ENCODE data around the gene PROM1.

PROM1 gene

DNA sequence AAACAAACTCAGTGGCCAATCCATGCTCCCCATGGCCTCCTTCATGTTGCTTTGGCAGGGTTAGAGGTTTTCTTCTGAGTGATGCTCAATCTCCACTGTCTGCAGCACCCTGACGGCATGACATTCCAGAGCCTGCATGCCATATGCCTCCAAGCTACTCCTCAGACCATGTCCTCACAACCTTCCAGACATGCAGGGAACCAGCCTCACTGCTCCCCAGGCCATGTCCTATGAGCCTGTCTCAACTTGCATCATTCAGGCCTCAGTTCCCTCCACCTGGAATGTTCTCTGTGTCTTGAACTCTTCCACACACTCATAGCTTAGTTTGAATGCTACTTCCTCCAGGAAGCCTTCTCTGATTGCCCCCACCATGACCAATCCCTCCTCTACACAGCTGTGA is 18.8 kb downstream of the PROM1 start:
- no peak for DNase-seq (ENCODE audit: low spot score)

GRCh38 chr4:16062601-16063000 is 21.2 kb downstream of the PROM1 start:
- DNase-seq (ENCODE audit: low spot score), result no peak

- DNase-seq (ENCODE audit: low spot score), result no peak
Measured at GRCh38 chr4:16056681-16057385, 27.0 kb downstream of the PROM1 start.

DNA sequence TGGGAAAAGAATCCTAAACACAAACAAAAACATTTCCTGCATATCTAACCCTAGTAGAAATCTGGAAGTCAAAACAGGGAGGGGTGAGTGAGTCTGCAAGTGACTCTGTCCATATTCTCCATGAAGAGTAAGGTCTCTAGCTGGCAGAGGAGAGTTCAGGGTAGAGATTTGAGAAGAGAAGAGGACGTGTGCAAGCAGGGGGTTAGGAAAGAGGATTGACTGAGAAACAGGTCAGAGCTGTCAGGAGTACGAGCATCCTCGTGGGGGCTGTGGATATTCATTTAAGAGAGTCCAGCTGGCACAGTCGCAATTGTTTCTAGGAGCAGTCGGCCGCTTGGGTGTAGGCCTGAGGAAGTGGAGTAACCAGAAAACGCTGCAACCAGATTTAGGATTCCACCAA is 27.9 kb downstream of the PROM1 start:
- no peak for DNase-seq (ENCODE audit: low spot score)

- no peak for DNase-seq (ENCODE audit: low spot score)
Measured at GRCh38 chr4:16055471-16055870, 28.4 kb downstream of the PROM1 start.

DNA sequence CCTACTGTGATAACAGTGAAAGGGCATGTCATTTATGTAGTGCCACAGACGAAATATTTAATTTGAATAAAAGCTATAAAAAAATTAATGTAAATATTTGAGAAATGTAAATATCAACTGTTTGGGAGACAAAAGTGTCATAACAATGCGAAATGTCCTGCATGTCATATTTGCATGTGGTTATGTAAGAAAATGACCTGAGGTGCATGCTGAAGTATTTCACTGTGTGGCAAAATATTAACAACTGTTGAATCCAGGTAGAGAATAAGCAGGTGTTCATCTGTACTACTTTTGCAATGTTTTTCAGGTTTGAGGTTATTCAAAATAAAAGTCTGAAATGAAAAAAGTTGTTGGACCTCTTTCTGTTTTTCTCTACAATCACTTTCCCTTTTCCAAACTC is 30.9 kb downstream of the PROM1 start:
- DNase-seq (ENCODE audit: low spot score), result no peak

GRCh38 chr4:16051980-16052379 is 31.8 kb downstream of the PROM1 start:
- no peak for DNase-seq (ENCODE audit: low spot score)

DNA sequence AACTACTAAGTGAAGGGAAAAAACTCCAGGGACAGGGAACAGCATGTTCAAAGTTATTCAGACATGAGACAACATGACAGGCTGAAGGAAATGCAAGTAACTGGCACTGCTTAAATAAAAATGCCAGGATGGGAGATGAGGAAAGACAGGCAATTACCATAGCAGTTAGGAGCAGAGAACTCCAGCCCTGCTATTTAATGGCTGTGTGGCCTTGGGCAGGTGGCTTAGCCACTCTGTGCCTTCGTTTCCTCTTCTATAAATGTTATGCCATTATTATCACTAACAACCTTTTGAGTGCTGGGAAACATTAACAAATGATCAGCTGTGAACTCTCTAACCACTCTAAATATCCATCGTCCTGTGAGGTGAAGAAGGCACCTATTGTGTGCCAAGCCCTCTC is 32.7 kb downstream of the PROM1 start:
- DNase-seq (ENCODE audit: low spot score), result no peak

DNA sequence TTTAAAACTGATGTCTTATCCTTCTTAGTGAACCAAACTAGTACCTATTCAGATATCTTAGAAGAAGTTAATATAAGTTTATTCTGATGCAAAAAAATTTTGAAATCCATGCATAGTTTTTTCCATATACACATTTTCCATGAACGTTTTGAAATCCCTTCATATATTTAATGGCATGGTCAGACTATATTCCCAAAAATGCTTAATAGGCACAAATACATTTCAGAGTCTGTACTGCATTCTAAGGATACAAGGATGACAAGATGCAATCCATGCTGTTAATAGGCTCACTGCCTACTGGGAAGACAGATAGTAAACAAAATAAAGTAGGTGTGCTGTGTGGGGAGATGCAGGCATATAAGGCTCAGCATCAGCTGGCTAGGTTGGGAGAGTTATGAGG is 33.2 kb downstream of the PROM1 start:
- DNase-seq (ENCODE audit: low spot score), result no peak

DNA sequence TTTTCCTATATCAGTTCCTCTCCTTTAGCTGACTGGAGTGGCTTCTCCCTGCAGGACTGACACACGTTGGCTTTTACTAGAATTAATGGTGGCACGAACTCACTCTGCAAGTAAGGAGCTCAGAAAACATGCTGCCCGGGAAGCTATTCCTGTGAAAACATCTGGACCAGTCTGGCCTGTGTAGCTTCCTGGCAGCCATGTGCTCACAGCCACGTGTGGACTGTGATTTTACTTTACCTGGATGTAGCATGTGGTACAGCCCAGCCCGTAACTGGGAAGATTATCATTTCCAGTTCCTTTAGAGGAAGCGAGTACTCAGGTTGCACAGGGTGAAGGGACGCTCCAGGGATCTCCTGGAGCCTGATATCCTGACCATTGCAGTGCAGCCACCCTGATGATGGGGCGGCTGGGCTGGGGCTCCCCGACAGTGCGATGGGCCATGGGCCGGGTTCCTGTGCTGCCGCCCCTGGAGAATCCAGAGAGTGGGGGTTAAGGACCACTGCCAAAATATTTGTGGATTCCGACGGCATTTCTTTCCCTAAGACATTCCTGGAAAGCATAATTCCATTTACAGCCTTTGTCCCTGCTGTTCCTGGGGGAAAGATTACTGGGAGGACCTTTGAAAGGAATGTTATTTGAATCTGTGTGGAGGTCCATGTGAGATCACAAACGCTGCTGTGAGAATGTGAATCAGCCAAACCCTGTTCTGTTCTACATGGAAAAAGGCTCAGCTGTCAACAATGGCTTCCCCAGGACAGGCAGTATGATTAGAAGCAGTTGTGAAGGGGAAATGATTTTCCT is 35.0 kb downstream of the PROM1 start:
- no peak for DNase-seq (ENCODE audit: low spot score)

GRCh38 chr4:16045687-16046086 is 38.1 kb downstream of the PROM1 start:
- no peak for DNase-seq (ENCODE audit: low spot score)

DNA sequence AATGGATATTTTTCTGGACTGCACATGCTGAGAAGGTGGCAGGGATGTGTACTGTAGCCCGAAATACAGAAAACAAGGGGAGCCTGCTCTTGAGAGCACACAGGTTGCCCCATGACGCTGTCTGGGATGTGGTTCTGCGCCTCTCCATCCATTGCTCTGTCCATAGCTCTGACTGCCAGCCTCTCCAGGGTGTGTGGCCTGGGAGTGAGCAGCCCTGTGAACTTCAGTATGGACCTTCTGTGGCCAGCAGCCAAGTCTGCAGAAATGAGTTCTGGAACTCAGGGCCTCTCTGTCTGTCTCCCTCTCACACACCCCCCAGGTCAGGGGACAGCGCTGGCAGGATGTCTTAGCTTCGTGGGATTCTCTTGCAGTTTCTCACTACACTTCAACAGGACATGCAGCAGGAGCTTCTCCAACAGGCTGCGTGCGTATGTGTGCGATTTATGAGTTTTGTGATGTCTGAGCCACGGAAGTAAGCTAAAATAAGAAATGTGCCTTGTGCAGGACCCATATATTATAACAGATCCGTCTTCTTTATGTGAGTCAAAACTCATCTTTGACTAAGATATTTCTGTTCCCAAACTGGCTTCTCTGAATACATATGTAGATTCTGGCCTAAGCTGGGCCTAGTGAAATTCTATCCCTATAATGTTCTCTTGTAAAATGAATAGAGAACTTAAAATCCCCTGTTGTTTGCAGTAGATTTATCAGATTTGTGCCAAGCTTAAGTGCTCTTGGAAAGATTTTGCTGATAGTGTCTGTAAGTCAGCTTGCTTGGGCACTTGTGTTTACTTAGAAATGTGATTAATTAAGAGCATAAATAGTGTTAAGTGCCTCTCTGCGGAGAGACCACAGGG is 40.0 kb downstream of the PROM1 start:
- DNase-seq (ENCODE audit: low spot score), result no peak

DNA sequence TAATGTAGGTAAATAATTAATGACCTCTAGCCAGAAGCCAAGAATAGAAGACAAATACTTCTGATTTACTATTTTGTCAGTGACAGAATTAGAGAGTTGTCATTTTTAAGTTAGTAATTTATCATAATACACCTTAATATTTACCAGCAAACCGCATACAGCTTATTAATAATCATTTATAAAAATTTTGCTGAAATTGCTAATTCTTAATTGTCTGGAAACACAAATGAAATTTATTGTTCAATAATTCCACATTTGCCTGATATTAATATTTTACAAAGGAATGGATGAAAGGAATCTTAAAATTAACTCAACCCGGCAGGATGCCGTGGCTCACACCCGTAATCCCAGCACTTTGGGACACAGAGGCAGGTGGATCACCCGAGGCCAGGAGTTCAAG is 44.7 kb downstream of the PROM1 start:
- no peak for DNase-seq (ENCODE audit: low spot score)

DNA sequence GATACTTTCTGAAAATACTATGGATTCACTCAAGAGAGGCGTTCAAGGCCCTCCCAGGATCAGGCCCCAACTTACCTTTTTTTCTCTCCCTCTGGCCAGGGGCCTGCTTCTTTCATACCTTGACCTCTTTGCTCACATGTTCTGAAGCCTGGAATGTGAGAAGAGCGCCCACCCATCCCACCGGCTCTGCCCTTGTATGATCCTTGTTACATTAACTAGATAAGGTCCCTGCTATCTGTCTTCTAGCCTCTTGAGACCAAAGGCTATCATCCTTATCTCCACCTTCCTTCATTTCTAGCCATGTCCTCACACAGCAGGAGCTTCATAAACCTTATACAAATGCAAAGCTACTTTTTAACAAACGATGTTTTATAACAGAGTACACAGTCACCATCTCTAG is 45.9 kb downstream of the PROM1 start:
- no peak for DNase-seq (ENCODE audit: low spot score)

GRCh38 chr4:16035843-16036242 is 48.0 kb downstream of the PROM1 start:
- no peak for DNase-seq (ENCODE audit: low spot score)

GRCh38 chr4:16034010-16034748 is 49.6 kb downstream of the PROM1 start:
- no peak for DNase-seq (ENCODE audit: low spot score)

DNA sequence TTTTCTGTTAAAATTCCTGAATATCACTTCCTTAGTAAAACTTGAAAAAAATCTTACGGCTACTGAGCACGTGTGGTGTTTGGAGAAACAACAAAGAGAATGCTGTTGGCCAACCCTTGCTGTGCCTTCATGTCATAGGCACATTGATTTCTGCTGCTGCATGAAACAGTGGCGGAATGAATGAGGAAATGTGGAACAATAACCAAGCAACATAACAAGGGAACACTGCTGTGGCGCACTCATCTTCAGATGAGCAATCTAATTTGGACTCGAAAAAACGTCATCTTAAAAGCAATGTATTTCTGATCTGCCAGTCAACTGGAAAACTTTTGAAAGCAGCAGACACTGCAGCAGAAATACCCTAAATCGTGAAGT is 51.4 kb downstream of the PROM1 start:
- no peak for DNase-seq (ENCODE audit: low spot score)

GRCh38 chr4:16031546-16032395 is 52.1 kb downstream of the PROM1 start:
- DNase-seq (ENCODE audit: low spot score), result peak; percentile 13

GRCh38 chr4:16029886-16030285 is 53.9 kb downstream of the PROM1 start:
- no peak for DNase-seq (ENCODE audit: low spot score)

DNA sequence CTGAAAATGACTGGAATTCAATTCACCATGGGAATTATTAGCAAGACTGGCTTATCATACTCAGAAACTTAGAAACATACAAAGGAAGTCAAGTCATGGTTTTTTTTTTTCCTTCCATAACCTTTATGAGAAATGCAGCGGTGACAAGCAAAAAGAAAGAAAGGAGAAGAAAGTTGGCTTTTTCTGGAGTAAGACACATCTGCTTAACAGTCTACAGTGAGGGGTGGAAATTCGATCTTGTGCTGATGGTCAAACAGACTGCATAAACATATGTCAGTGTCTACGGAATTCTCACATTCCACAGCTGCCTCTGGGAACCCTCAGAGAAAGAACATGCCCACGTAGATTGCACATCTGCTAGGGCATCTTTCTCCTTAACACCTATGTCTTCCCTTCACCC is 54.6 kb downstream of the PROM1 start:
- no peak for DNase-seq (ENCODE audit: low spot score)

DNA sequence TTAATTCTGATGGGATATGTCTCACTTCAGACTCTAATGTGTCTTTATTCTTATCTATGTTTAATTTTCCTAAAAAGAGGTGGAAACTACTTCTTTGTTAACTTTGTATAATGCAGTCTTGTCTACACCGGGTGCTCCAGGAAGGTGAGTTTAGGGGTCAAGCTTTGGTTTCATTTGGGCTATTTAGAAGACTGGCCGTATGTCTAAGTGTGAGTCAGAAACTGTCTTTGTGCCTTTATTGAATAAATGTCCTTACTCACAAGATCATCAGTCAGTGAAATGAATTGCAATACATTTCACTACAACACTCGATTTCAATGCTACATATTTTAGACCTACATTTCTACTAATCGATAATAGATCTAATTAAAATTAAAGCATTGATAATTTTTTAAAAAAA is 56.2 kb downstream of the PROM1 start:
- peak; percentile 22 for DNase-seq (ENCODE audit: low spot score)

Data from kidney capillary endothelial cell (primary cell).